GM23338 (cell line): ENCODE measurements around the gene TRPM2. TPM values are rescaled to one million over a fixed set of nuclear protein-coding genes. Genes with fewer than 3 reads are reported as not detected.

ENCODE experiments used
- ATAC-seq: fragments of 200-7000 bp; cut with Tn5 transposase; 3 replicates; pipeline ENCODE4 v1.9.1; 2020
- DNase-seq: peaks from one replicate; pipeline ENCODE4 v3.0.0-alpha.2; 2015; ENCODE audit warnings: low spot score
- H2AFZ ChIP-seq: fragments of 200-600 bp; sonication (generic); 2 replicates; pipeline ENCODE4 v1.8.0; 2016; ENCODE audit warnings: antibody characterized with exemption, mild to moderate bottlenecking, moderate library complexity
- H3F3A ChIP-seq: fragments of 200-600 bp; sonication (generic); replicated peaks from 2 replicates; pipeline ENCODE4 v1.8.0; 2017; ENCODE audit warnings: antibody characterized with exemption, mixed run types, low read depth
- H3K27ac ChIP-seq: fragments of 200-600 bp; sonication (generic); 2 replicates; pipeline ENCODE4 v1.6.1; 2016; ENCODE audit warnings: low read depth
- H3K27me3 ChIP-seq: fragments of 200-600 bp; sonication (generic); 2 replicates; pipeline ENCODE4 v1.8.0; 2016; ENCODE audit warnings: mild to moderate bottlenecking, mixed run types, moderate library complexity; ENCODE audit not compliant: insufficient read depth
- H3K36me3 ChIP-seq: fragments of 200-600 bp; sonication (generic); 2 replicates; pipeline ENCODE4 v1.8.0; 2016; ENCODE audit warnings: mild to moderate bottlenecking; ENCODE audit not compliant: insufficient read depth
- H3K4me1 ChIP-seq: fragments of 200-600 bp; sonication (generic); 2 replicates; pipeline ENCODE4 v1.8.0; 2016; ENCODE audit warnings: mild to moderate bottlenecking, moderate library complexity; ENCODE audit not compliant: insufficient read depth
- H3K4me2 ChIP-seq: fragments of 200-600 bp; sonication (generic); 2 replicates; pipeline ENCODE4 v1.7.1; 2017; ENCODE audit warnings: mixed run types
- H3K4me3 ChIP-seq: fragments of 200-600 bp; sonication (generic); 2 replicates; pipeline ENCODE4 v1.6.1; 2016; ENCODE audit warnings: mixed run types
- H3K79me2 ChIP-seq: fragments of 200-600 bp; sonication (generic); replicated peaks from 2 replicates; pipeline ENCODE4 v1.8.0; 2017; ENCODE audit warnings: mild to moderate bottlenecking; ENCODE audit not compliant: insufficient read depth
- H3K9me2 ChIP-seq: fragments of 200-600 bp; sonication (generic); 2 replicates; pipeline ENCODE4 v1.8.0; 2017; ENCODE audit not compliant: insufficient read depth
- H4K20me1 ChIP-seq: fragments of 200-600 bp; sonication (generic); replicated peaks from 2 replicates; pipeline ENCODE4 v1.8.0; 2017; ENCODE audit warnings: mild to moderate bottlenecking; ENCODE audit not compliant: insufficient read depth
- H3K27ac Mint-ChIP-seq: 2 replicates; pipeline ENCODE4 v1.8.0; 2020; ENCODE audit warnings: inconsistent platforms, mild to moderate bottlenecking, moderate library complexity, mixed read lengths
- H3K27me3 Mint-ChIP-seq: 3 replicates; pipeline ENCODE4 v1.8.0; 2022; ENCODE audit warnings: low read depth, mild to moderate bottlenecking, moderate library complexity, mixed read lengths, inconsistent platforms; ENCODE audit not compliant: insufficient read depth, poor library complexity
- H3K36me3 Mint-ChIP-seq: 3 replicates; pipeline ENCODE4 v1.8.0; 2021; ENCODE audit warnings: low read depth, mild to moderate bottlenecking, inconsistent platforms, moderate library complexity, mixed read lengths
- H3K4me1 Mint-ChIP-seq: 3 replicates; pipeline ENCODE4 v1.8.0; 2020; ENCODE audit warnings: mild to moderate bottlenecking, inconsistent platforms, mixed read lengths
- H3K4me3 Mint-ChIP-seq: 3 replicates; pipeline ENCODE4 v1.8.0; 2021; ENCODE audit warnings: moderate library complexity, mild to moderate bottlenecking, inconsistent platforms, mixed read lengths
- H3K9me3 Mint-ChIP-seq: 3 replicates; pipeline ENCODE4 v1.8.0; 2020; ENCODE audit warnings: moderate library complexity, mild to moderate bottlenecking, inconsistent platforms, mixed read lengths
- CREB1 ChIP-seq: fragments of 250-450 bp; sonication (Bioruptor Pico); IDR thresholded peaks from 2 replicates; pipeline ENCODE4 v1.5.0; 2020; ENCODE audit warnings: low read depth, mild to moderate bottlenecking, moderate library complexity
- CTCF ChIP-seq, 2 experiments: fragments of 200-600 bp in 1 of 2; sonication (generic) in 1 of 2; conservative IDR thresholded peaks; 2 replicates each; pipeline versions ENCODE4 v1.5.1 to v1.6.1; 2016 to 2017; ENCODE audit warnings: antibody characterized with exemption in 2 of 2, low read depth in 2 of 2, mild to moderate bottlenecking in 2 of 2, moderate library complexity in 1 of 2
- EZH2phosphoT487 ChIP-seq: fragments of 200-600 bp; sonication (generic); IDR thresholded peaks from one replicate; pipeline ENCODE4 v1.8.1; 2018; ENCODE audit warnings: antibody characterized with exemption; ENCODE audit not compliant: unreplicated experiment
- JUNB ChIP-seq: IDR thresholded peaks from one replicate; pipeline ENCODE4 v1.6.1; 2016; ENCODE audit warnings: antibody characterized with exemption; ENCODE audit not compliant: unreplicated experiment
- NANOG ChIP-seq: IDR thresholded peaks from 2 replicates; pipeline ENCODE4 v1.6.1; 2016; ENCODE audit warnings: antibody characterized with exemption, borderline replicate concordance
- POLR2AphosphoS5 ChIP-seq: IDR thresholded peaks from 2 replicates; pipeline ENCODE4 v1.6.1; 2016; ENCODE audit warnings: antibody characterized with exemption, low read depth
- REST ChIP-seq: IDR thresholded peaks from one replicate; pipeline ENCODE4 v1.6.1; 2018; ENCODE audit warnings: antibody characterized with exemption; ENCODE audit not compliant: unreplicated experiment
- STAT1 ChIP-seq: IDR thresholded peaks from one replicate; pipeline ENCODE4 v1.6.1; 2016; ENCODE audit warnings: antibody characterized with exemption; ENCODE audit not compliant: unreplicated experiment
- ZNF114 ChIP-seq: fragments of 250-450 bp; sonication (Bioruptor Pico); IDR thresholded peaks from 2 replicates; pipeline ENCODE4 v1.5.0; 2020; ENCODE audit warnings: mild to moderate bottlenecking, moderate library complexity
- ZNF331 ChIP-seq: fragments of 250-450 bp; sonication (Bioruptor Pico); IDR thresholded peaks from 2 replicates; pipeline ENCODE4 v1.5.0; 2020; ENCODE audit warnings: low read depth, mild to moderate bottlenecking, moderate library complexity
- polyA plus RNA-seq: library from polyadenylated mRNA; unstranded; fragments of >200 nt; fragmentation: Nextera tagmentation; extraction: Ambion mirVana; gene quantifications from 2 replicates; pipeline ENCODE4 v1.2.1, GENCODE V29; 2016
- total RNA-seq: library from RNA; depleted of rRNA; stranded (reverse); fragments of >200 nt; shearing (Covaris generic); gene quantifications from 2 replicates; pipeline ENCODE4 v1.2.3, GENCODE V29; 2014
- TF ChIP-seq, protein P1 (sequence below): IDR thresholded peaks from 2 replicates; pipeline ENCODE4 v1.6.1; 2016; ENCODE audit warnings: antibody characterized with exemption

TRPM2 gene
- total and polyA plus RNA-seq, 2 experiments from 2014 or later: 0.53 to 0.83 TPM

DNA sequence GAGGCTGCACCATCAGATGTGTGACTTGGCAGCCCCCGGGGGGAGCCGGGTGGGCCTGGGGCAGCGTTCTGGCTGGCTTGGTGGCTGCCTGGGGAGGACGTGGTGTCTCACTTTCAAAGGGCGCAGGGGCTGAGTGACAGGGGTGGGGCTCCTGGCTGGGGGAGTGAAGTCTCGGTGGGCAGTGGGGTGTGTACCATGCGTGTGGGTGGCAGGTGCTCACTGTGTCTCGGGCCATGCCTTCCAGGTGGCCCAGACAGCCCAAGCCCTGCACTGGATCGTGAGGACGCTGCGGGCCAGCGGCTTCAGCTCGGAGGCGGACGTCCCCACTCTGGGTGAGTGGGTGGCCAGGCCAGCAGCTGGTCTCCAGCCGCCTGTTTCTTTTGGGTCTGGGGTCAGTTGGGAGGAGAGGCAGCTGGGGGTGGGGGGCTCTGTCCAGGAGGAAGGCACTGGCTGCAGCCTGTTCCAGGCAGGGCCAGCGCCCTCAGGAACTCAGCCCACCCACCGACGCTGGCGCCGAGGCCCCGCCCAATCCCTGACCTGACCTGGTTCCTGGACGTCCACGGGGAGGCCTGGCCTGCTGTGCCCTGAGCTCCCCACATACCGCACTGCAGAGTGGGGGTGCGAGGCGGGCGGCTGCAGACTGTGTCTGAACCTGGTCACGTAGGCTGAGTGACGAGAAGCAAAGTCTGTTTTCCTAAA, 71.3 kb downstream of the TRPM2 start:
- H3K36me3 ChIP-seq: no peaks in the 10 kb centered on the region
- Mint-ChIP-seq H3K4me1 (peaks cover 3% of the 10 kb centered on the region; the same call in 1 of the 3 replicates), H3K36me3 (peaks cover 3% of the 10 kb centered on the region; the same call in 2 of the 3 replicates), H3K4me3 (no peak overlapping the region), H3K27ac (no peak overlapping the region), H3K27me3 (peaks cover 3% of the 10 kb centered on the region), H3K9me3 (peaks cover 8% of the 10 kb centered on the region)
- H3K27ac ChIP-seq: no peak overlapping the region
- H3K27me3 ChIP-seq: no peaks in the 10 kb centered on the region
- no peaks in the 10 kb centered on the region for H4K20me1 ChIP-seq
- H3F3A ChIP-seq: no peaks in the 10 kb centered on the region
- TF ChIP-seq STAT1 (no peak), ZNF114 (no peak), JUNB (no peak)
- H2AFZ ChIP-seq: peak overlapping the region; percentile 74; the same call in 1 of the 2 replicates
- H3K9me2 ChIP-seq: no peaks in the 10 kb centered on the region
- ATAC-seq (peak; percentile 33), DNase-seq (no peak)
- H3K4me2 ChIP-seq: no peak overlapping the region
- no peaks in the 10 kb centered on the region for H3K79me2 ChIP-seq
- no peak overlapping the region for H3K4me3 ChIP-seq
- no peaks in the 10 kb centered on the region for H3K4me1 ChIP-seq

- H3F3A ChIP-seq: no peaks in the 10 kb centered on the region
- no peak overlapping the region for H3K4me3 Mint-ChIP-seq
- H3K9me3 Mint-ChIP-seq: peaks cover 10% of the 10 kb centered on the region; the same call in 2 of the 3 replicates
- no peaks in the 10 kb centered on the region for H3K27me3 ChIP-seq
- no peaks in the 10 kb centered on the region for H3K79me2 ChIP-seq
- H3K4me1 Mint-ChIP-seq: peaks cover 3% of the 10 kb centered on the region; the same call in 1 of the 3 replicates
- H3K27me3 Mint-ChIP-seq: peaks cover 3% of the 10 kb centered on the region
- H4K20me1 ChIP-seq: no peaks in the 10 kb centered on the region
- no peaks in the 10 kb centered on the region for H3K36me3 ChIP-seq
- H3K9me2 ChIP-seq: no peaks in the 10 kb centered on the region
- DNase-seq: no peak
- no peak overlapping the region for H3K27ac Mint-ChIP-seq
- H3K36me3 Mint-ChIP-seq: peaks cover 2% of the 10 kb centered on the region; the same call in 1 of the 3 replicates
- no peaks in the 10 kb centered on the region for H3K4me1 ChIP-seq
- no peak overlapping the region for H3K4me2 ChIP-seq
- peak; percentile 13 for ATAC-seq
- peak overlapping the region; percentile 74; the same call in 1 of the 2 replicates for H2AFZ ChIP-seq
- no peak overlapping the region for H3K27ac ChIP-seq
- no peak overlapping the region for H3K4me3 ChIP-seq
- TF ChIP-seq EZH2phosphoT487 (no peak), CTCF (conservative IDR thresholded peaks at IDR 0.05; ENCODE audit: low read depth in 2 of 2) (no peak), STAT1 (no peak), POLR2AphosphoS5 (no peak), ZNF114 (no peak), NANOG (no peak), JUNB (no peak), CREB1 (no peak), REST (no peak), ZNF331 (CRISPR knock-in tag) (no peak)
- TF ChIP-seq, protein P1, sequence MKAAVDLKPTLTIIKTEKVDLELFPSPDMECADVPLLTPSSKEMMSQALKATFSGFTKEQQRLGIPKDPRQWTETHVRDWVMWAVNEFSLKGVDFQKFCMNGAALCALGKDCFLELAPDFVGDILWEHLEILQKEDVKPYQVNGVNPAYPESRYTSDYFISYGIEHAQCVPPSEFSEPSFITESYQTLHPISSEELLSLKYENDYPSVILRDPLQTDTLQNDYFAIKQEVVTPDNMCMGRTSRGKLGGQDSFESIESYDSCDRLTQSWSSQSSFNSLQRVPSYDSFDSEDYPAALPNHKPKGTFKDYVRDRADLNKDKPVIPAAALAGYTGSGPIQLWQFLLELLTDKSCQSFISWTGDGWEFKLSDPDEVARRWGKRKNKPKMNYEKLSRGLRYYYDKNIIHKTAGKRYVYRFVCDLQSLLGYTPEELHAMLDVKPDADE: no peak
Measured at GRCh38 chr21:44425307-44425894, 72.0 kb downstream of the TRPM2 start.
